GM12878 (cell line): Measurements from ENCODE around the gene CDKN1C. TPM values are rescaled to one million over a fixed set of nuclear protein-coding genes. Genes with fewer than 3 reads are reported as not detected.

Experiments
- ATAC-seq: fragments of 200-7000 bp; cut with Tn5 transposase; 3 replicates; pipeline ENCODE4 v1.9.1; 2020; ENCODE audit warnings: mild to moderate bottlenecking, moderate library complexity
- BruUV-seq: library from RNA; stranded (reverse); fragments of 400-500 nt; replicated peaks from 2 replicates; lab custom pipeline; 2021; lab: Mats Ljungman, UMichigan
- CTCF ChIA-PET: fragments of 300-600 bp; sonication (Branson Sonifier 250); formaldehyde crosslinking; extraction: SDS; loops from one replicate; lab custom pipeline; 2021; ENCODE audit warnings: inconsistent platforms; lab: Yijun Ruan, JAX
- POLR2A ChIA-PET: fragments of 350-600 bp; formaldehyde crosslinking; extraction: SDS; loops from one replicate; lab custom pipeline; 2021; ENCODE audit warnings: inconsistent platforms; lab: Charles Lee
- RAD21 ChIA-PET: fragments of 300-600 bp; sonication (Branson Sonifier 250); formaldehyde crosslinking; loops from one replicate; lab custom pipeline; 2023; ENCODE audit warnings: antibody characterized with exemption; ENCODE audit not compliant: unreplicated experiment; lab: Charles Lee
- SMC1A ChIA-PET: fragments of 300-600 bp; sonication (Branson Sonifier 250); formaldehyde crosslinking; loops from one replicate; lab custom pipeline; 2023; ENCODE audit not compliant: unreplicated experiment, uncharacterized antibody; lab: Charles Lee
- DNase-seq: peaks from one replicate; pipeline ENCODE4 v3.0.0-alpha.2; 2011; ENCODE audit warnings: low read depth, low spot score
- FAIRE-seq: peaks from 3 replicates; lab custom pipeline; 2011; peaks lifted over from hg19 to GRCh38; lab: Jason Lieb, UNC
- H2AFZ ChIP-seq: 2 replicates; pipeline ENCODE4 v1.6.0; 2011; ENCODE audit warnings: low read depth, low read length, control low read depth; ENCODE audit not compliant: control insufficient read depth
- H3K27ac ChIP-seq: 2 replicates; pipeline ENCODE4 v1.5.1; 2011; ENCODE audit warnings: control low read depth; ENCODE audit not compliant: control insufficient read depth, insufficient read depth
- H3K27me3 ChIP-seq, 2 experiments: replicated peaks in 1 of 2; 2 replicates each; pipeline versions ENCODE4 v1.6.0 to v1.6.1; 2011; ENCODE audit warnings: low read length in 1 of 2; ENCODE audit not compliant: control insufficient read depth in 2 of 2, insufficient read depth in 2 of 2
- H3K36me3 ChIP-seq, 2 experiments: 2 replicates each; pipeline ENCODE4 v1.5.1; 2011; ENCODE audit warnings: low read length in 1 of 2; ENCODE audit not compliant: control insufficient read depth in 2 of 2, insufficient read depth in 2 of 2
- H3K4me1 ChIP-seq: 2 replicates; pipeline ENCODE4 v1.6.1; 2011; ENCODE audit warnings: mild to moderate bottlenecking, low read length, moderate library complexity, mixed read lengths; ENCODE audit not compliant: control insufficient read depth, insufficient read depth
- H3K4me2 ChIP-seq: 2 replicates; pipeline ENCODE4 v1.6.0; 2011; ENCODE audit warnings: control low read depth; ENCODE audit not compliant: control insufficient read depth, insufficient read depth
- H3K4me3 ChIP-seq: fragments of 200-600 bp; sonication (generic); 2 replicates; pipeline ENCODE4 v1.5.1; 2016
- H3K79me2 ChIP-seq: 2 replicates; pipeline ENCODE4 v1.6.0; 2011; ENCODE audit warnings: low read length; ENCODE audit not compliant: control insufficient read depth, insufficient read depth
- H3K9ac ChIP-seq: 2 replicates; pipeline ENCODE4 v1.8.0; 2011; ENCODE audit warnings: low read length, control low read depth, mixed read lengths; ENCODE audit not compliant: control insufficient read depth, insufficient read depth
- H3K9me3 ChIP-seq: replicated peaks from 3 replicates; pipeline ENCODE4 v1.5.1; 2011; ENCODE audit warnings: mild to moderate bottlenecking, low read length; ENCODE audit not compliant: control insufficient read depth, insufficient read depth
- H4K20me1 ChIP-seq: 2 replicates; pipeline ENCODE4 v1.6.0; 2011; ENCODE audit not compliant: control insufficient read depth, insufficient read depth
- ATF7 ChIP-seq: fragments of 450-650 bp; IDR thresholded peaks from 2 replicates; pipeline ENCODE4 v1.6.1; 2016; ENCODE audit warnings: low read depth, mild to moderate bottlenecking
- BMI1 ChIP-seq: fragments of 450-650 bp; IDR thresholded peaks from 2 replicates; pipeline ENCODE4 v1.6.1; 2016; ENCODE audit warnings: mild to moderate bottlenecking, moderate library complexity, borderline replicate concordance
- BRCA1 ChIP-seq: IDR thresholded peaks from 2 replicates; pipeline ENCODE4 v1.6.1; 2011; ENCODE audit warnings: low read depth, low read length, improper control_type of control experiment
- EED ChIP-seq: sonication (generic); IDR thresholded peaks from 2 replicates; pipeline ENCODE4 v1.6.1; 2016; ENCODE audit warnings: antibody characterized with exemption, low read depth
- HDAC6 ChIP-seq: fragments of 200-600 bp; sonication (generic); IDR thresholded peaks from one replicate; pipeline ENCODE4 v1.8.0; 2017; ENCODE audit warnings: antibody characterized with exemption; ENCODE audit not compliant: unreplicated experiment
- NFYA ChIP-seq: IDR thresholded peaks from 2 replicates; pipeline ENCODE4 v1.6.1; 2011; ENCODE audit warnings: low read depth, mild to moderate bottlenecking, low read length, improper control_type of control experiment, borderline replicate concordance
- NR2F1 ChIP-seq: fragments of 450-650 bp; conservative IDR thresholded peaks from 2 replicates; pipeline ENCODE4 v1.6.1; 2017; ENCODE audit warnings: mild to moderate bottlenecking
- PKNOX1 ChIP-seq: fragments of 450-650 bp; IDR thresholded peaks from 2 replicates; pipeline ENCODE4 v1.6.1; 2016; ENCODE audit warnings: mild to moderate bottlenecking
- RAD51 ChIP-seq: fragments of 450-650 bp; IDR thresholded peaks from 2 replicates; pipeline ENCODE4 v1.6.1; 2016; ENCODE audit warnings: moderate library complexity, mild to moderate bottlenecking, inconsistent platforms
- RUNX3 ChIP-seq: IDR thresholded peaks from 2 replicates; pipeline ENCODE4 v1.6.1; 2012; ENCODE audit warnings: low read length, inconsistent platforms
- SIN3A ChIP-seq: IDR thresholded peaks from 2 replicates; pipeline ENCODE4 v1.6.1; 2012; ENCODE audit warnings: low read depth, low read length, improper control_type of control experiment
- SMC3 ChIP-seq: IDR thresholded peaks from 2 replicates; pipeline ENCODE4 v1.6.1; 2011; ENCODE audit warnings: low read length, improper control_type of control experiment, borderline replicate concordance
- TCF7 ChIP-seq: IDR thresholded peaks from 2 replicates; pipeline ENCODE4 v1.6.1; 2014; ENCODE audit warnings: antibody characterized with exemption, borderline replicate concordance
- WGBS: methylation state at CpG from one replicate; pipeline ENCODE4 v1.1.6; 2016; ENCODE audit warnings: low lambda C conversion rate; ENCODE audit not compliant: insufficient replicate concordance, insufficient coverage; ENCODE audit errors: missing lambda C conversion rate; 5-methylcytosine and 5-hydroxymethylcytosine counted together
- in situ Hi-C: fragments of 300-500 bp; cut with MboI; formaldehyde crosslinking; loops from 9 replicates; pipeline ENCODE4 v1.14.3; 2018; ENCODE audit warnings: mixed read lengths
- intact Hi-C: fragments of 100-400 bp; cut with micrococcal nuclease; formaldehyde crosslinking; loops from one replicate; pipeline ENCODE4 v1.14.2; 2022; ENCODE audit not compliant: unreplicated experiment
- polyA plus RNA-seq, 11 experiments: library from polyadenylated mRNA; depleted of rRNA in 4 of 11; unstranded in 6 of 11; stranded (reverse) in 5 of 11; fragments of >200 nt; fragmentation: Nextera tagmentation in 4 of 11; fragmentation: Illumina TruSeq in 1 of 11; extraction: Ambion mirVana in 4 of 11; extraction: Trizol in 1 of 11; gene quantifications; 1 replicate in 1 of 11; 2 replicates in 10 of 11; pipeline versions ENCODE4 v1.2.1 to v1.2.3, GENCODE V29; 2011 to 2016; ENCODE audit warnings: inconsistent platforms in 2 of 11, missing spikeins in 2 of 11, low read depth in 1 of 11
- total RNA-seq, 4 experiments: library from RNA; depleted of rRNA in 3 of 4; stranded (reverse); fragments of >200 nt in 3 of 4; fragmentation: Illumina TruSeq in 1 of 4; extraction: Trizol in 1 of 4; gene quantifications; 2 replicates each; pipeline versions ENCODE4 v1.2.1 to v1.2.3, GENCODE V29; 2013 to 2021
- TF ChIP-seq, protein P1 (sequence below): fragments of 450-650 bp; IDR thresholded peaks from 2 replicates; pipeline ENCODE4 v1.6.1; 2016; ENCODE audit warnings: mild to moderate bottlenecking
- TF ChIP-seq, protein P2 (sequence below), 3 experiments: IDR thresholded peaks in 2 of 3; conservative IDR thresholded peaks in 1 of 3; 2 replicates each; pipeline ENCODE4 v1.5.1; 2011; ENCODE audit warnings: low read depth in 3 of 3, low read length in 3 of 3, mild to moderate bottlenecking in 3 of 3, control low read depth in 2 of 3, moderate library complexity in 2 of 3, inconsistent platforms in 1 of 3, mixed read lengths in 1 of 3; ENCODE audit not compliant: control insufficient read depth in 2 of 3, insufficient read depth in 1 of 3; ENCODE audit errors: extremely low read depth in 1 of 3
- TF ChIP-seq, protein P3 (sequence below): fragments of 450-650 bp; formaldehyde crosslinking; IDR thresholded peaks from 2 replicates; pipeline ENCODE4 v1.5.0; 2022; ENCODE audit warnings: mild to moderate bottlenecking, missing genetic modification characterization

CDKN1C gene
- total and polyA plus RNA-seq, 10 of the 15 experiments (the other 5 are each of a cell fraction or from before 2014, with no cell fraction given) = 0.05 to 0.21 (median 0.14) TPM; not detected in 7

DNA sequence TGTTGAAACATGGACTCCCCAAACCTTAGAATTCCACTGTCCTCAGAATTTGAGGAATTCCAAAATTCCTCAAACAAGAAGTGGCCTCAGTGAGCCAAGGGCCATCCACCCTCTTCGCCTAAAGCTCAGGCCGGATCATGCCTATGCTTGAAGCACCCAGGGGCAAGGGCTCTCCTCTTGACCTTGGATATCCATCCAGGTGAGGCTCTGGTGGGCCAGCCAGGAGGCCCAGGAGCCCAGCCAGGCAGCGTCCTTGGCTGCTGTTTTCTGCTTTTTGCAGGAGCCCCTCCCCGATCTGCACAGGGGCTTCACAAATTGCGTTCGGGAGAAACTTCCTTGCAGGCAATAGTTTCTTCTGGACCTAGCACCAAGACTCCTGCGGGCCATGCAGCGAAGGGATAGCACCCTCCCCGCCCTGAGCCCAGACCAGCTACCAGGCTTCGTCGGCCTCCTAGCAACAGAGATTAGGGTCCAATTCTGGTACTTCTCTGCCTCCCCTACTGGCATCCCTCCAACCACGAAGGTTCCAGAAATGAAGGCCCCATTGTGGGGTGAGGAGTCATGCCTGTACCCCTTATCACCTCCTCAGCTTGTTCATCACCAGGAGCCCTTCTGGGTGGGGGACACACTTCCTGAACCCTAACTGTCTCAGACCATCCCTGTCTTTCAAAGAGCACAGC, 41.7 kb upstream of the CDKN1C start:
- peaks cover 13% of the 10 kb centered on the region for H3K4me1 ChIP-seq
- no peak overlapping the region for H3K27ac ChIP-seq
- RAD21 ChIA-PET = no interaction called here
- CTCF ChIA-PET = interaction anchor here (0.9 kb wide), 1 partner anchor 51 kb away, joined by 3 read pairs; no protein-coding TSS in a partner anchor
- no peaks in the 10 kb centered on the region for H3K79me2 ChIP-seq
- no peak overlapping the region for H3K9ac ChIP-seq
- peaks cover 3 to 15% of the 10 kb centered on the region in 2 experiments for H3K27me3 ChIP-seq
- H3K9me3 ChIP-seq = no peaks in the 10 kb centered on the region
- H3K4me2 ChIP-seq = no peak overlapping the region
- SMC1A ChIA-PET = no interaction called here
- H2AFZ ChIP-seq = no peak overlapping the region
- no peak overlapping the region for H3K4me3 ChIP-seq
- intact Hi-C loops = no loop called here
- H3K36me3 ChIP-seq = no peaks in the 10 kb centered on the region
- DNase-seq (no peak), ATAC-seq (no peak), FAIRE-seq (no peak)
- in situ Hi-C loops = no loop called here
- 60% methylated on average over 12 of the region's 12 CpGs for WGBS
- no TSS peak for BruUV-seq
- no peaks in the 10 kb centered on the region for H4K20me1 ChIP-seq
- POLR2A ChIA-PET = no interaction called here
- TF ChIP-seq, protein P1, sequence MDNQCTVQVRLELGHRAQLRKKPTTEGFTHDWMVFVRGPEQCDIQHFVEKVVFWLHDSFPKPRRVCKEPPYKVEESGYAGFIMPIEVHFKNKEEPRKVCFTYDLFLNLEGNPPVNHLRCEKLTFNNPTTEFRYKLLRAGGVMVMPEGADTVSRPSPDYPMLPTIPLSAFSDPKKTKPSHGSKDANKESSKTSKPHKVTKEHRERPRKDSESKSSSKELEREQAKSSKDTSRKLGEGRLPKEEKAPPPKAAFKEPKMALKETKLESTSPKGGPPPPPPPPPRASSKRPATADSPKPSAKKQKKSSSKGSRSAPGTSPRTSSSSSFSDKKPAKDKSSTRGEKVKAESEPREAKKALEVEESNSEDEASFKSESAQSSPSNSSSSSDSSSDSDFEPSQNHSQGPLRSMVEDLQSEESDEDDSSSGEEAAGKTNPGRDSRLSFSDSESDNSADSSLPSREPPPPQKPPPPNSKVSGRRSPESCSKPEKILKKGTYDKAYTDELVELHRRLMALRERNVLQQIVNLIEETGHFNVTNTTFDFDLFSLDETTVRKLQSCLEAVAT = no peak
- TF ChIP-seq BMI1 (no peak), SMC3 (no peak), NR2F1 (no peak), ATF7 (no peak), PKNOX1 (no peak), NFYA (no peak), RAD51 (no peak), EED (no peak), SIN3A (no peak), HDAC6 (no peak), TCF7 (no peak), BRCA1 (no peak), RUNX3 (no peak)
- TF ChIP-seq, protein P2, sequence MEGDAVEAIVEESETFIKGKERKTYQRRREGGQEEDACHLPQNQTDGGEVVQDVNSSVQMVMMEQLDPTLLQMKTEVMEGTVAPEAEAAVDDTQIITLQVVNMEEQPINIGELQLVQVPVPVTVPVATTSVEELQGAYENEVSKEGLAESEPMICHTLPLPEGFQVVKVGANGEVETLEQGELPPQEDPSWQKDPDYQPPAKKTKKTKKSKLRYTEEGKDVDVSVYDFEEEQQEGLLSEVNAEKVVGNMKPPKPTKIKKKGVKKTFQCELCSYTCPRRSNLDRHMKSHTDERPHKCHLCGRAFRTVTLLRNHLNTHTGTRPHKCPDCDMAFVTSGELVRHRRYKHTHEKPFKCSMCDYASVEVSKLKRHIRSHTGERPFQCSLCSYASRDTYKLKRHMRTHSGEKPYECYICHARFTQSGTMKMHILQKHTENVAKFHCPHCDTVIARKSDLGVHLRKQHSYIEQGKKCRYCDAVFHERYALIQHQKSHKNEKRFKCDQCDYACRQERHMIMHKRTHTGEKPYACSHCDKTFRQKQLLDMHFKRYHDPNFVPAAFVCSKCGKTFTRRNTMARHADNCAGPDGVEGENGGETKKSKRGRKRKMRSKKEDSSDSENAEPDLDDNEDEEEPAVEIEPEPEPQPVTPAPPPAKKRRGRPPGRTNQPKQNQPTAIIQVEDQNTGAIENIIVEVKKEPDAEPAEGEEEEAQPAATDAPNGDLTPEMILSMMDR (IDR thresholded peaks at IDR 0.05 in 2 of 3, conservative IDR thresholded peaks at IDR 0.05 in 1 of 3; ENCODE audit: control insufficient read depth in 2 of 3, extremely low read depth in 1 of 3, insufficient read depth in 1 of 3, low read depth in 3 of 3, low read length in 3 of 3) = no peak
- TF ChIP-seq, protein P3, sequence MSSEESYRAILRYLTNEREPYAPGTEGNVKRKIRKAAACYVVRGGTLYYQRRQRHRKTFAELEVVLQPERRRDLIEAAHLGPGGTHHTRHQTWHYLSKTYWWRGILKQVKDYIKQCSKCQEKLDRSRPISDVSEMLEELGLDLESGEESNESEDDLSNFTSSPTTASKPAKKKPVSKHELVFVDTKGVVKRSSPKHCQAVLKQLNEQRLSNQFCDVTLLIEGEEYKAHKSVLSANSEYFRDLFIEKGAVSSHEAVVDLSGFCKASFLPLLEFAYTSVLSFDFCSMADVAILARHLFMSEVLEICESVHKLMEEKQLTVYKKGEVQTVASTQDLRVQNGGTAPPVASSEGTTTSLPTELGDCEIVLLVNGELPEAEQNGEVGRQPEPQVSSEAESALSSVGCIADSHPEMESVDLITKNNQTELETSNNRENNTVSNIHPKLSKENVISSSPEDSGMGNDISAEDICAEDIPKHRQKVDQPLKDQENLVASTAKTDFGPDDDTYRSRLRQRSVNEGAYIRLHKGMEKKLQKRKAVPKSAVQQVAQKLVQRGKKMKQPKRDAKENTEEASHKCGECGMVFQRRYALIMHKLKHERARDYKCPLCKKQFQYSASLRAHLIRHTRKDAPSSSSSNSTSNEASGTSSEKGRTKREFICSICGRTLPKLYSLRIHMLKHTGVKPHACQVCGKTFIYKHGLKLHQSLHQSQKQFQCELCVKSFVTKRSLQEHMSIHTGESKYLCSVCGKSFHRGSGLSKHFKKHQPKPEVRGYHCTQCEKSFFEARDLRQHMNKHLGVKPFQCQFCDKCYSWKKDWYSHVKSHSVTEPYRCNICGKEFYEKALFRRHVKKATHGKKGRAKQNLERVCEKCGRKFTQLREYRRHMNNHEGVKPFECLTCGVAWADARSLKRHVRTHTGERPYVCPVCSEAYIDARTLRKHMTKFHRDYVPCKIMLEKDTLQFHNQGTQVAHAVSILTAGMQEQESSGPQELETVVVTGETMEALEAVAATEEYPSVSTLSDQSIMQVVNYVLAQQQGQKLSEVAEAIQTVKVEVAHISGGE (CRISPR knock-in tag) = no peak
